Islet of Langerhans (tissue), 1 donor: ENCODE results near the gene ERICH4.
"Not testable (repeated sequence)": the region's sequence is repeated elsewhere in the genome, so short reads cannot be mapped to it uniquely, and the experiment has no call there.

Source experiments
- FAIRE-seq: peaks from one replicate; lab custom pipeline; 2011; peaks lifted over from hg19 to GRCh38; lab: Jason Lieb, UNC

Gene ERICH4

GRCh38 chr19:41478875-41479756, 36.2 kb downstream of the ERICH4 start:
- no peak for FAIRE-seq

- no peak for FAIRE-seq
Measured at GRCh38 chr19:41479757-41480191, 36.8 kb downstream of the ERICH4 start.

GRCh38 chr19:41480336-41480735, 37.4 kb downstream of the ERICH4 start:
- no peak for FAIRE-seq

- no peak for FAIRE-seq
Measured at GRCh38 chr19:41484822-41485221, 41.9 kb downstream of the ERICH4 start.

- FAIRE-seq, result not testable (repeated sequence)
Measured at GRCh38 chr19:41486953-41487352, 44.0 kb downstream of the ERICH4 start.

- no peak for FAIRE-seq
Measured at GRCh38 chr19:41492843-41493242, 49.9 kb downstream of the ERICH4 start.
